Kidney (tissue), 14 donors: ENCODE data around the gene NFKBIL1. TPM values are rescaled to one million over a fixed set of nuclear protein-coding genes. Genes with fewer than 3 reads are reported as not detected.
A peak's percentile ranks its signal among the peaks of the same experiment; 100 is the strongest.

Source experiments
- DNase-seq, 5 donors: peaks; one replicate each; pipeline ENCODE4 v3.0.0-alpha.2; 2013 to 2020
- FAIRE-seq: peaks from 2 replicates; lab custom pipeline; 2012; peaks lifted over from hg19 to GRCh38; lab: Jason Lieb, UNC
- H3K27ac ChIP-seq, 2 donors: one replicate each; pipeline ENCODE4 v1.7.0; 2013; ENCODE audit warnings: low read depth in 2 of 2, low read length in 2 of 2, inconsistent platforms in 1 of 2
- H3K27me3 ChIP-seq: one replicate; pipeline ENCODE4 v1.7.1; 2013; ENCODE audit warnings: low read length, inconsistent platforms; ENCODE audit not compliant: control insufficient read depth, insufficient read depth
- H3K36me3 ChIP-seq, 3 donors: one replicate each; pipeline versions ENCODE4 v1.7.0 to v1.7.1; 2013; ENCODE audit warnings: low read length in 3 of 3, control low read depth in 1 of 3, inconsistent platforms in 1 of 3; ENCODE audit not compliant: insufficient read depth in 3 of 3, control insufficient read depth in 2 of 3
- H3K4me1 ChIP-seq, 3 donors: one replicate each; pipeline versions ENCODE4 v1.7.0 to v1.7.1; 2013; ENCODE audit warnings: low read length in 3 of 3, inconsistent platforms in 1 of 3, low read depth in 1 of 3; ENCODE audit not compliant: control insufficient read depth in 2 of 3, insufficient read depth in 2 of 3
- H3K4me3 ChIP-seq, 3 donors: one replicate each; pipeline versions ENCODE4 v1.7.0 to v1.8.1; 2013; ENCODE audit warnings: low read length in 3 of 3, control low read depth in 1 of 3, inconsistent platforms in 1 of 3
- H3K9ac ChIP-seq, 3 donors: one replicate each; pipeline versions ENCODE4 v1.7.0 to v1.7.1; 2013; ENCODE audit warnings: low read length in 3 of 3, control low read depth in 1 of 3, inconsistent platforms in 1 of 3
- H3K9me3 ChIP-seq, 3 donors: one replicate each; pipeline versions ENCODE4 v1.7.0 to v1.7.1; 2013; ENCODE audit warnings: low read length in 3 of 3, control low read depth in 1 of 3, inconsistent platforms in 1 of 3; ENCODE audit not compliant: control insufficient read depth in 2 of 3, insufficient read depth in 1 of 3
- CTCF ChIP-seq: IDR thresholded peaks from 3 replicates; pipeline ENCODE4 v1.5.1; 2012; ENCODE audit warnings: mild to moderate bottlenecking, moderate library complexity, borderline replicate concordance; ENCODE audit not compliant: insufficient read depth; ENCODE audit errors: extremely low read depth
- intact Hi-C: fragments of 100-400 bp; cut with DNase I; formaldehyde crosslinking; loops from one replicate; pipeline ENCODE4 v1.11.1; 2022
- polyA plus RNA-seq: library from polyadenylated mRNA; stranded (reverse); fragments of 350-450 nt; fragmentation: Illumina TruSeq; extraction: RNeasy Lipid Tissue Mini Kit (QIAGEN cat#74804); gene quantifications from one replicate; pipeline ENCODE4 v1.2.3, GENCODE V29; 2014; ENCODE audit warnings: low read depth, low replicate concordance; ENCODE audit not compliant: insufficient read depth
- total RNA-seq: library from RNA; stranded (reverse); fragmentation: NEBNext Ultra II Directional; extraction: Animal tissue kit (Norgen Biotek cat#: 25700); gene quantifications from one replicate; pipeline ENCODE4 v1.2.1, GENCODE V29; 2021
- donor health status: control.
- donor health status: control.
- donor health status: control.
- donor health status: control.
- donor health status: control.
- donor health status: DM: yes; HTN: yes; CAD: no.
- donor health status: Normal renal cell carcinoma (clear cell type).

Gene NFKBIL1
- total and polyA plus RNA-seq, 2 donors from 2014 or later = 20.0 to 28.2 TPM

- Histone ChIP-seq H3K27me3 (no peaks in the 10 kb centered on the region), H3K9ac (no peak overlapping the region), H3K36me3 (peaks cover 19 to 47% (median 28%) of the 10 kb centered on the region in 3 donors), H3K4me1 (peaks cover 0 to 7% (median 0%) of the 10 kb centered on the region in 3 donors), H3K9me3 (no peaks in the 10 kb centered on the region), H3K4me3 (peak overlapping the region in 1 of 3 donors; percentile 4), H3K27ac (no peak overlapping the region)
- intact Hi-C loops = no loop called here
- DNase-seq = no peak
- no peak for FAIRE-seq
- no peak for TF ChIP-seq CTCF
These were observed 16.7 kb upstream of the NFKBIL1 start for GRCh38 chr6:31530659-31531058.

GRCh38 chr6:31531162-31531561, 16.2 kb upstream of the NFKBIL1 start:
- Histone ChIP-seq H3K27me3 (no peaks in the 10 kb centered on the region), H3K4me1 (peaks cover 0 to 7% (median 0%) of the 10 kb centered on the region in 3 donors), H3K9me3 (no peaks in the 10 kb centered on the region), H3K9ac (no peak overlapping the region), H3K36me3 (peaks cover 22 to 52% (median 33%) of the 10 kb centered on the region in 3 donors), H3K27ac (no peak overlapping the region), H3K4me3 (no peak overlapping the region)
- DNase-seq (no peak), FAIRE-seq (no peak)
- intact Hi-C loops = no loop called here
- no peak for TF ChIP-seq CTCF

GRCh38 chr6:31531771-31532643, 15.4 kb upstream of the NFKBIL1 start:
- H3K4me1 ChIP-seq = peaks cover 0 to 7% (median 0%) of the 10 kb centered on the region in 3 donors
- H3K4me3 ChIP-seq = no peak overlapping the region
- no peak overlapping the region for H3K27ac ChIP-seq
- H3K9me3 ChIP-seq = no peaks in the 10 kb centered on the region
- no peak for TF ChIP-seq CTCF
- H3K27me3 ChIP-seq = no peaks in the 10 kb centered on the region
- no peak for DNase-seq
- H3K9ac ChIP-seq = no peak overlapping the region
- intact Hi-C loops = no loop called here
- H3K36me3 ChIP-seq = peaks cover 22 to 59% (median 39%) of the 10 kb centered on the region in 3 donors
- no peak for FAIRE-seq
